HepG2 (cell line): ENCODE data around the gene ROBO2. TPM values are rescaled to one million over a fixed set of nuclear protein-coding genes. Genes with fewer than 3 reads are reported as not detected.

Source experiments
- BHLHE40 ChIP-seq: IDR thresholded peaks from 2 replicates; pipeline ENCODE4 v1.6.1; 2011; ENCODE audit warnings: low read length, improper control_type of control experiment
- FOXJ3 ChIP-seq: sonication (generic); formaldehyde crosslinking; IDR thresholded peaks from 2 replicates; pipeline ENCODE4 v1.4.0; 2020; ENCODE audit warnings: missing genetic modification reagents, mild to moderate bottlenecking, borderline replicate concordance
- HNF1B ChIP-seq: sonication (generic); formaldehyde crosslinking; IDR thresholded peaks from 2 replicates; pipeline ENCODE4 v1.5.1; 2020; ENCODE audit warnings: mild to moderate bottlenecking, moderate library complexity, missing genetic modification reagents
- HNF4A ChIP-seq: sonication (generic); formaldehyde crosslinking; IDR thresholded peaks from 2 replicates; pipeline ENCODE4 v1.4.0; 2020; ENCODE audit warnings: missing genetic modification reagents
- MTA3 ChIP-seq: sonication (generic); formaldehyde crosslinking; IDR thresholded peaks from 2 replicates; pipeline ENCODE4 v1.4.0; 2020; ENCODE audit warnings: missing genetic modification reagents
- MXD3 ChIP-seq: IDR thresholded peaks from 2 replicates; pipeline ENCODE4 v1.6.1; 2016; ENCODE audit warnings: mild to moderate bottlenecking, missing biosample characterization, missing genetic modification reagents
- PRPF4 ChIP-seq: fragments of 200-400 bp; formaldehyde crosslinking; IDR thresholded peaks from 2 replicates; pipeline ENCODE4 v1.6.1; 2016; ENCODE audit warnings: low read length, low read depth; ENCODE audit not compliant: poor library complexity, severe bottlenecking
- SKI ChIP-seq: fragments of 450-650 bp; IDR thresholded peaks from one replicate; pipeline ENCODE4 v1.6.1; 2018; ENCODE audit warnings: mild to moderate bottlenecking; ENCODE audit not compliant: partially characterized antibody
- ZNF318 ChIP-seq: sonication (generic); formaldehyde crosslinking; IDR thresholded peaks from 2 replicates; pipeline ENCODE4 v1.4.0; 2020; ENCODE audit warnings: mild to moderate bottlenecking, missing genetic modification reagents
- ZNF367 ChIP-seq: sonication (generic); formaldehyde crosslinking; IDR thresholded peaks from 2 replicates; pipeline ENCODE4 v1.4.0; 2020; ENCODE audit warnings: missing genetic modification reagents, borderline replicate concordance
- ZNF451 ChIP-seq: sonication (generic); formaldehyde crosslinking; IDR thresholded peaks from 2 replicates; pipeline ENCODE4 v1.5.0; 2020; ENCODE audit warnings: mild to moderate bottlenecking, missing genetic modification reagents
- ZNF547 ChIP-seq: sonication (generic); formaldehyde crosslinking; IDR thresholded peaks from 2 replicates; pipeline ENCODE4 v1.5.1; 2020; ENCODE audit warnings: mild to moderate bottlenecking, missing genetic modification reagents
- ZNF556 ChIP-seq: sonication (generic); formaldehyde crosslinking; IDR thresholded peaks from 2 replicates; pipeline ENCODE4 v1.4.0; 2020; ENCODE audit warnings: mild to moderate bottlenecking, missing genetic modification reagents, borderline replicate concordance
- ZNF710 ChIP-seq: sonication (generic); formaldehyde crosslinking; IDR thresholded peaks from 2 replicates; pipeline ENCODE4 v1.5.0; 2020; ENCODE audit warnings: mild to moderate bottlenecking, missing genetic modification reagents, borderline replicate concordance
- ZNF749 ChIP-seq: sonication (generic); formaldehyde crosslinking; IDR thresholded peaks from 2 replicates; pipeline ENCODE4 v1.8.0; 2022; ENCODE audit warnings: mild to moderate bottlenecking, missing genetic modification reagents, moderate library complexity, borderline replicate concordance
- ZSCAN25 ChIP-seq: sonication (generic); formaldehyde crosslinking; IDR thresholded peaks from 2 replicates; pipeline ENCODE4 v1.8.0; 2022; ENCODE audit warnings: mild to moderate bottlenecking, missing genetic modification reagents
- polyA plus RNA-seq, 8 experiments: library from polyadenylated mRNA; depleted of rRNA in 3 of 8; stranded (reverse) in 7 of 8; unstranded in 1 of 8; fragments of >200 nt; fragmentation: Illumina TruSeq in 4 of 8; extraction: Trizol in 4 of 8; gene quantifications; 2 replicates each; pipeline versions ENCODE4 v1.2.1 to v1.2.3, GENCODE V29; 2011 to 2016; ENCODE audit warnings: low read depth in 4 of 8, missing spikeins in 1 of 8, mixed read lengths in 1 of 8; ENCODE audit not compliant: insufficient read depth in 1 of 8
- total RNA-seq, 5 experiments: library from RNA; depleted of rRNA; stranded (reverse); fragments of >200 nt; fragmentation: Illumina TruSeq; extraction: Trizol; gene quantifications; 2 replicates each; pipeline ENCODE4 v1.2.3, GENCODE V29; 2016; ENCODE audit warnings: low read depth in 1 of 5

Gene ROBO2
- total and polyA plus RNA-seq, 2 of the 13 experiments (the other 11 are each of a cell fraction or from before 2014, with no cell fraction given), result not detected

- no peak for TF ChIP-seq HNF1B
- TF ChIP-seq ZNF367, result no peak
- TF ChIP-seq ZNF451 (CRISPR knock-in tag), result no peak
- no peak for TF ChIP-seq MTA3 (CRISPR knock-in tag)
- TF ChIP-seq MXD3, result no peak
- no peak for TF ChIP-seq ZNF556
- 0 out of 2 replicates have a peak, but pooled peaks have one; percentile 38 for TF ChIP-seq FOXJ3 (CRISPR knock-in tag)
- peak; percentile 63 for TF ChIP-seq BHLHE40
- no peak for TF ChIP-seq ZSCAN25 (CRISPR knock-in tag)
- peak; percentile 31; the same call in 1 of the 2 replicates for TF ChIP-seq HNF4A
- no peak for TF ChIP-seq PRPF4
- no peak for TF ChIP-seq ZNF318 (CRISPR knock-in tag)
- no peak for TF ChIP-seq ZNF749 (CRISPR knock-in tag)
- peak; percentile 67; the same call in 1 of the 2 replicates for TF ChIP-seq ZNF710 (CRISPR knock-in tag)
- TF ChIP-seq ZNF547 (CRISPR knock-in tag), result no peak
- TF ChIP-seq SKI, result no peak
Observed at GRCh38 chr3:77321646-77322045, 281.7 kb downstream of the ROBO2 start (continued).
